ENCODE results near the gene CRADD.

- TF ChIP-seq YY1 (IDR thresholded peaks at IDR 0.05; ENCODE audit: low read depth) (no peak), TEAD4 (IDR thresholded peaks at IDR 0.05) (no peak), MAX (IDR thresholded peaks at IDR 0.05) (no peak), ZBTB7A (IDR thresholded peaks at IDR 0.05; ENCODE audit: low read depth) (no peak), EP300 (IDR thresholded peaks at IDR 0.05; ENCODE audit: borderline replicate concordance) (no peak), CREB1 (IDR thresholded peaks at IDR 0.05; ENCODE audit: low read depth) (no peak), TAF1 (IDR thresholded peaks at IDR 0.05; ENCODE audit: low read depth) (no peak), RAD21 (IDR thresholded peaks at IDR 0.05; ENCODE audit: low read depth) (no peak), EGR1 (IDR thresholded peaks at IDR 0.05) (no peak)
- TF ChIP-seq, protein P1, sequence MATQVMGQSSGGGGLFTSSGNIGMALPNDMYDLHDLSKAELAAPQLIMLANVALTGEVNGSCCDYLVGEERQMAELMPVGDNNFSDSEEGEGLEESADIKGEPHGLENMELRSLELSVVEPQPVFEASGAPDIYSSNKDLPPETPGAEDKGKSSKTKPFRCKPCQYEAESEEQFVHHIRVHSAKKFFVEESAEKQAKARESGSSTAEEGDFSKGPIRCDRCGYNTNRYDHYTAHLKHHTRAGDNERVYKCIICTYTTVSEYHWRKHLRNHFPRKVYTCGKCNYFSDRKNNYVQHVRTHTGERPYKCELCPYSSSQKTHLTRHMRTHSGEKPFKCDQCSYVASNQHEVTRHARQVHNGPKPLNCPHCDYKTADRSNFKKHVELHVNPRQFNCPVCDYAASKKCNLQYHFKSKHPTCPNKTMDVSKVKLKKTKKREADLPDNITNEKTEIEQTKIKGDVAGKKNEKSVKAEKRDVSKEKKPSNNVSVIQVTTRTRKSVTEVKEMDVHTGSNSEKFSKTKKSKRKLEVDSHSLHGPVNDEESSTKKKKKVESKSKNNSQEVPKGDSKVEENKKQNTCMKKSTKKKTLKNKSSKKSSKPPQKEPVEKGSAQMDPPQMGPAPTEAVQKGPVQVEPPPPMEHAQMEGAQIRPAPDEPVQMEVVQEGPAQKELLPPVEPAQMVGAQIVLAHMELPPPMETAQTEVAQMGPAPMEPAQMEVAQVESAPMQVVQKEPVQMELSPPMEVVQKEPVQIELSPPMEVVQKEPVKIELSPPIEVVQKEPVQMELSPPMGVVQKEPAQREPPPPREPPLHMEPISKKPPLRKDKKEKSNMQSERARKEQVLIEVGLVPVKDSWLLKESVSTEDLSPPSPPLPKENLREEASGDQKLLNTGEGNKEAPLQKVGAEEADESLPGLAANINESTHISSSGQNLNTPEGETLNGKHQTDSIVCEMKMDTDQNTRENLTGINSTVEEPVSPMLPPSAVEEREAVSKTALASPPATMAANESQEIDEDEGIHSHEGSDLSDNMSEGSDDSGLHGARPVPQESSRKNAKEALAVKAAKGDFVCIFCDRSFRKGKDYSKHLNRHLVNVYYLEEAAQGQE (IDR thresholded peaks at IDR 0.05; ENCODE audit: low read depth): no peak
These were observed 183.6 kb downstream of the CRADD start for GRCh38 chr12:93860668-93861373.
